Heart left ventricle (tissue), 16 donors: ENCODE data around the gene ASB2. TPM values are rescaled to one million over a fixed set of nuclear protein-coding genes. Genes with fewer than 3 reads are reported as not detected.
A peak's percentile ranks its signal among the peaks of the same experiment; 100 is the strongest.

Experiments
- ATAC-seq, 4 donors: fragments of 200-7000 bp; cut with Tn5 transposase; one replicate each; pipeline ENCODE4 v1.9.1; 2020 to 2022; ENCODE audit warnings: moderate library complexity in 4 of 4, mild to moderate bottlenecking in 3 of 4, moderate number of reproducible peaks in 1 of 4
- DNase-seq, 5 donors: peaks; one replicate each; pipeline ENCODE4 v3.0.0-alpha.2; 2020
- H3K27ac ChIP-seq, 12 donors: fragments of 200-600 bp; sonication (generic) in 4 of 12; one replicate each; pipeline versions ENCODE4 v1.5.0 to v1.8.0; 2016 to 2022; ENCODE audit warnings: mild to moderate bottlenecking in 2 of 12
- H3K27me3 ChIP-seq, 9 donors: fragments of 200-600 bp; sonication (generic) in 2 of 9; one replicate each; pipeline versions ENCODE4 v1.5.1 to v1.8.0; 2016 to 2022; ENCODE audit warnings: mild to moderate bottlenecking in 3 of 9
- H3K36me3 ChIP-seq, 9 donors: fragments of 200-600 bp; sonication (generic) in 2 of 9; one replicate each; pipeline versions ENCODE4 v1.5.0 to v1.8.0; 2018 to 2022; ENCODE audit warnings: mild to moderate bottlenecking in 2 of 9
- H3K4me1 ChIP-seq, 12 donors: fragments of 200-600 bp; sonication (generic) in 4 of 12; one replicate each; pipeline versions ENCODE4 v1.5.0 to v1.8.0; 2016 to 2022; ENCODE audit warnings: mild to moderate bottlenecking in 3 of 12
- H3K4me3 ChIP-seq, 12 donors: fragments of 200-600 bp; sonication (generic) in 4 of 12; one replicate each; pipeline versions ENCODE4 v1.5.0 to v1.8.0; 2017 to 2022; ENCODE audit warnings: mild to moderate bottlenecking in 9 of 12, moderate library complexity in 4 of 12
- H3K9me3 ChIP-seq, 12 donors: fragments of 200-600 bp; sonication (generic) in 4 of 12; one replicate each; pipeline versions ENCODE4 v1.5.0 to v1.8.0; 2016 to 2022; ENCODE audit warnings: mild to moderate bottlenecking in 1 of 12
- POLR2A ChIP-seq, 2 donors: fragments of 450-650 bp; IDR thresholded peaks; one replicate each; pipeline ENCODE4 v1.6.1; 2017; ENCODE audit warnings: antibody characterized with exemption in 2 of 2, mild to moderate bottlenecking in 2 of 2, moderate library complexity in 2 of 2
- whole genome bisulfite sequencing, 4 donors: extraction: QIAGEN DNeasy Blood & Tissue Kit in 2 of 4; methylation state at CpG; one replicate each; pipeline versions ENCODE4 v1.1.5 to v1.1.7; 2013 to 2018; 5-methylcytosine and 5-hydroxymethylcytosine counted together
- intact Hi-C, 10 donors: fragments of 100-400 bp; cut with DNase I; formaldehyde crosslinking; loops; one replicate each; pipeline versions ENCODE4 v1.11.1 to v1.14.2; 2022
- polyA plus RNA-seq, 2 donors: library from polyadenylated mRNA; stranded (reverse); fragments of 200-250 nt; gene quantifications; one replicate each; pipeline ENCODE4 v1.2.3, GENCODE V29; 2013
- total RNA-seq, 9 donors: library from RNA; depleted of rRNA in 2 of 9; stranded (reverse); fragments of >200 nt in 2 of 9; fragmentation: NEBNext Ultra II Directional in 3 of 9; extraction: Animal tissue kit (Norgen Biotek cat#: 25700) in 3 of 9; gene quantifications; one replicate each; pipeline versions ENCODE4 v1.1.0 to v1.2.4, GENCODE V29; 2016 to 2023
- TF ChIP-seq, protein P1 (sequence below), 12 donors: fragments of 200-600 bp; sonication (generic) in 4 of 12; IDR thresholded peaks; one replicate each; pipeline versions ENCODE4 v1.5.0 to v1.8.0; 2018 to 2022; ENCODE audit warnings: antibody characterized with exemption in 12 of 12, mild to moderate bottlenecking in 5 of 12
- donor health status: ischemic (EF 13 %, LVEDD 7.1; RV severe dilation, severe dysfunction).
- donor health status: healthy with polysubstance abuse.
- donor health status: DM: no; HTN: yes; CAD: no.
- donor health status: DM: no; HTN: no; CAD: no.
- donor health status: ischemic (EF 25% LVEDD 6.9; RV normal size, moderate dysfunction).
- donor health status: ischemic (EF 25% LVEDD 5.7; RV mildly dilated, moderate dysfunction).
- donor health status: healthy.
- donor health status: DM: yes; HTN: yes; CAD: no.
- donor health status: ischemic (EF 35%, LVEDD 5.7; RV mildly dilated, moderate dysfunction).
- donor health status: nonischemic (EF 11% LVEDD 7.7; RV severe dilation, severe dysfunction).
- donor health status: DM: yes; HTN: yes; CAD: no.
- donor health status: PGD.
- donor health status: ischemic (EF 29% LVEDD 5.4; RV normal size, mild dysfunction).
- donor health status: nonischemic (EF 23%, LVEDD 6.1; RV moderate dilation, normal function).

Gene ASB2
- total and polyA plus RNA-seq, 11 donors, result 22.4 to 411 (median 166) TPM

DNA sequence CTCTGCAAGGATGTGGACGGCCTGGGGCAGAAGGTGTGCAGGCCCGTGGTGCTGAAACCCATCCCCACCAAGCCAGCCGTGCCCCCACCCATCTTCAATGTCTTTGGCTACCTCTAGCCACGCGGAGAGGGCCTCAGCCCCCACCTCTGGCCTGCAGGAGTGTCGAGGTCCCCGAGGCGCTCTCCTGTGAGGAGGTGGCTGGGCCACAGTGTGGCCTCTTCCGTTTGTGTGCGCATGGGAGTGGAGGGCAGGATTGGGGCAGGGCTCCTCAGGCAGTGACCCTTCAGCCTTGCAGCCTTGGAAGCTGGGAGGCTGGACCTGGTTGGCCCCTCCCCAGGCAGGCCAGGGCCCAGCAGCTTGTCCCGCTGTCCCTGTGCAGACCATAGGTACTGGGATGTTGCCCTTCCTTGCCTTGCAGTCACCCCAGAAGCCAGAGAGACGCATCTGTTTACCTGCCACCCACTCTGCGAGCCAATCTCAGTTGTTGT lies 47.3 kb downstream of the ASB2 start:
- DNase-seq (no peak), ATAC-seq (peak in 2 of 4 donors; percentile 4 to 6)
- H3K27me3 ChIP-seq, result no peaks in the 10 kb centered on the region
- no peaks in the 10 kb centered on the region for H3K9me3 ChIP-seq
- H3K4me3 ChIP-seq, result no peak overlapping the region
- H3K36me3 ChIP-seq, result peaks cover 0 to 32% (median 18%) of the 10 kb centered on the region in 9 donors
- intact Hi-C loops, result no loop called here
- H3K4me1 ChIP-seq, result no peaks in the 10 kb centered on the region
- WGBS, 4 donors, result 77 to 93% (median 87%) methylated on average over 3 to 13 of the region's 13 CpGs
- no peak overlapping the region for H3K27ac ChIP-seq
- TF ChIP-seq, protein P1, sequence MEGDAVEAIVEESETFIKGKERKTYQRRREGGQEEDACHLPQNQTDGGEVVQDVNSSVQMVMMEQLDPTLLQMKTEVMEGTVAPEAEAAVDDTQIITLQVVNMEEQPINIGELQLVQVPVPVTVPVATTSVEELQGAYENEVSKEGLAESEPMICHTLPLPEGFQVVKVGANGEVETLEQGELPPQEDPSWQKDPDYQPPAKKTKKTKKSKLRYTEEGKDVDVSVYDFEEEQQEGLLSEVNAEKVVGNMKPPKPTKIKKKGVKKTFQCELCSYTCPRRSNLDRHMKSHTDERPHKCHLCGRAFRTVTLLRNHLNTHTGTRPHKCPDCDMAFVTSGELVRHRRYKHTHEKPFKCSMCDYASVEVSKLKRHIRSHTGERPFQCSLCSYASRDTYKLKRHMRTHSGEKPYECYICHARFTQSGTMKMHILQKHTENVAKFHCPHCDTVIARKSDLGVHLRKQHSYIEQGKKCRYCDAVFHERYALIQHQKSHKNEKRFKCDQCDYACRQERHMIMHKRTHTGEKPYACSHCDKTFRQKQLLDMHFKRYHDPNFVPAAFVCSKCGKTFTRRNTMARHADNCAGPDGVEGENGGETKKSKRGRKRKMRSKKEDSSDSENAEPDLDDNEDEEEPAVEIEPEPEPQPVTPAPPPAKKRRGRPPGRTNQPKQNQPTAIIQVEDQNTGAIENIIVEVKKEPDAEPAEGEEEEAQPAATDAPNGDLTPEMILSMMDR (IDR thresholded peaks at IDR 0.05), result no peak
- no peak for TF ChIP-seq POLR2A (IDR thresholded peaks at IDR 0.05)

DNA sequence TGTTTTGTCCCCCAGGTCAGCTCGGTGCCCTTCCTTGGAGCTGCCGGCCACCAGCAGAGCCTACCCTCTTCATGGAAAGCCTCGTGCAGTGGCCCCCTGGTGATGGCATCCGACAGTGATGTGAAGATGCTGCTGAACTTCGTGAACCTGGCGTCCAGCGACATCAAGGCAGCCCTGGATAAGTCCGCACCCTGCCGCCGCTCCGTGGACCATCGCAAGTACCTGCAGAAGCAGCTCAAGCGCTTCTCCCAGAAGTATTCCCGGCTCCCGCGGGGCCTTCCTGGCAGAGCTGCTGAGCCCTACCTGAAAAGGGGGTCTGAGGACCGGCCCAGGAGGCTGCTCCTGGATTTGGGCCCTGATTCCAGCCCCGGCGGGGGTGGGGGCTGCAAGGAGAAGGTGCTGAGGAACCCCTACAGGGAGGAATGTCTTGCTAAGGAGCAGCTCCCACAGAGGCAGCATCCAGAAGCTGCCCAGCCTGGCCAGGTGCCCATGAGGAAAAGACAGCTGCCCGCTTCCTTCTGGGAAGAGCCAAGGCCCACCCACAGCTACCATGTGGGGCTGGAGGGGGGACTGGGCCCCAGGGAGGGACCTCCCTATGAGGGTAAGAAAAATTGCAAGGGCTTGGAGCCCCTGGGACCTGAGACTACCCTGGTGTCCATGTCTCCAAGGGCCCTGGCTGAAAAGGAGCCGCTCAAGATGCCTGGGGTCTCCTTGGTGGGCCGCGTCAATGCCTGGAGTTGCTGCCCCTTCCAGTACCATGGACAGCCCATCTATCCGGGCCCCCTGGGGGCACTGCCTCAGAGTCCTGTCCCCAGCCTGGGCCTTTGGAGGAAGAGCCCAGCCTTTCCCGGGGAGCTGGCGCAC lies 48.0 kb downstream of the ASB2 start:
- intact Hi-C loops, result no loop called here
- 82 to 87% (median 85%) methylated on average over 13 to 26 of the region's 26 CpGs for WGBS, 4 donors
- TF ChIP-seq, protein P1 (IDR thresholded peaks at IDR 0.05), result no peak
- no peak for TF ChIP-seq POLR2A (IDR thresholded peaks at IDR 0.05)
- H3K27ac ChIP-seq, result no peak overlapping the region
- H3K4me3 ChIP-seq, result no peak overlapping the region
- H3K27me3 ChIP-seq, result no peaks in the 10 kb centered on the region
- H3K4me1 ChIP-seq, result no peaks in the 10 kb centered on the region
- H3K36me3 ChIP-seq, result peaks cover 0 to 25% (median 13%) of the 10 kb centered on the region in 9 donors
- DNase-seq (no peak), ATAC-seq (peak in 2 of 4 donors; percentile 1 to 10)
- H3K9me3 ChIP-seq, result no peaks in the 10 kb centered on the region

DNA sequence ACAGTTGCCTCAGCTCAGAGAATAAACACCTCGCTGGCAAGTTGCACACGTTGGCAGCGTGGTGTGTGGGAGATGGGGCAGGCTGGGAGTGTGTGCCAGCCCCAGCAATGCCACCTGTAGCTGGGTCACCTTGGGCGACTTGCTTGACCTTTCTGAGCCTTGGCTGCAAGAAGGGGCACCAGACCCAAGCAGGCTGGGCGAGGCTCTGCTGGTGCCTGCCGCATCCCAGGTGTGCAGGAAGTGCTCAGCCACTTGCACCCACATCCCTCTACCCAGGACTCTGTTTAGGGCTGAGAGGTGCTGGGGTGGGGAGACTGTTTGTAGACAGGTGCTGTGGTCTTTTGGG lies 48.6 kb downstream of the ASB2 start:
- no peak for TF ChIP-seq POLR2A (IDR thresholded peaks at IDR 0.05)
- TF ChIP-seq, protein P1 (IDR thresholded peaks at IDR 0.05), result no peak
- Histone ChIP-seq H3K27me3 (no peaks in the 10 kb centered on the region), H3K9me3 (no peaks in the 10 kb centered on the region), H3K27ac (no peak overlapping the region), H3K4me1 (no peaks in the 10 kb centered on the region), H3K4me3 (no peak overlapping the region), H3K36me3 (peaks cover 0 to 19% (median 7%) of the 10 kb centered on the region in 9 donors)
- DNase-seq, result no peak
- WGBS, 4 donors, result 50 to 56% (median 53%) methylated on average over 3 to 6 of the region's 6 CpGs
- intact Hi-C loops, result no loop called here
- peak in 2 of 4 donors; percentile 1 to 3 for ATAC-seq
